HEK293 (cell line): Measurements from ENCODE around the gene CHN1.
A peak's percentile ranks its signal among the peaks of the same experiment; 100 is the strongest.

Experiments
- CTCF ChIP-seq: fragments of 450-650 bp; formaldehyde crosslinking; IDR thresholded peaks from 2 replicates; pipeline ENCODE4 v1.5.1; 2016; ENCODE audit warnings: missing biosample characterization, missing genetic modification characterization
- REST ChIP-seq: fragments of 450-650 bp; formaldehyde crosslinking; IDR thresholded peaks from 2 replicates; pipeline ENCODE4 v1.5.1; 2016; ENCODE audit warnings: missing biosample characterization, missing genetic modification characterization
- TRIM28 ChIP-seq: IDR thresholded peaks from 2 replicates; pipeline ENCODE4 v1.6.1; 2011; ENCODE audit warnings: low read length, control low read depth, borderline replicate concordance
- ZNF311 ChIP-seq: fragments of 450-650 bp; formaldehyde crosslinking; IDR thresholded peaks from 2 replicates; pipeline ENCODE4 v1.5.1; 2017; ENCODE audit warnings: missing biosample characterization, missing genetic modification characterization, borderline replicate concordance
- ZNF341 ChIP-seq: fragments of 450-650 bp; formaldehyde crosslinking; IDR thresholded peaks from 2 replicates; pipeline ENCODE4; 2016; ENCODE audit warnings: low read depth, missing biosample characterization, missing genetic modification characterization
- ZNF521 ChIP-seq: fragments of 450-650 bp; formaldehyde crosslinking; IDR thresholded peaks from 2 replicates; pipeline ENCODE4 v1.5.1; 2017; ENCODE audit warnings: missing biosample characterization, mild to moderate bottlenecking, missing genetic modification characterization
- ZNF544 ChIP-seq: fragments of 450-650 bp; formaldehyde crosslinking; IDR thresholded peaks from 2 replicates; pipeline ENCODE4 v1.5.0; 2017; ENCODE audit warnings: missing biosample characterization, missing genetic modification characterization
- TF ChIP-seq, protein P1 (sequence below): fragments of 450-650 bp; formaldehyde crosslinking; IDR thresholded peaks from 2 replicates; pipeline ENCODE4 v1.5.1; 2016; ENCODE audit warnings: missing biosample characterization, missing genetic modification characterization, low read depth

DNA sequence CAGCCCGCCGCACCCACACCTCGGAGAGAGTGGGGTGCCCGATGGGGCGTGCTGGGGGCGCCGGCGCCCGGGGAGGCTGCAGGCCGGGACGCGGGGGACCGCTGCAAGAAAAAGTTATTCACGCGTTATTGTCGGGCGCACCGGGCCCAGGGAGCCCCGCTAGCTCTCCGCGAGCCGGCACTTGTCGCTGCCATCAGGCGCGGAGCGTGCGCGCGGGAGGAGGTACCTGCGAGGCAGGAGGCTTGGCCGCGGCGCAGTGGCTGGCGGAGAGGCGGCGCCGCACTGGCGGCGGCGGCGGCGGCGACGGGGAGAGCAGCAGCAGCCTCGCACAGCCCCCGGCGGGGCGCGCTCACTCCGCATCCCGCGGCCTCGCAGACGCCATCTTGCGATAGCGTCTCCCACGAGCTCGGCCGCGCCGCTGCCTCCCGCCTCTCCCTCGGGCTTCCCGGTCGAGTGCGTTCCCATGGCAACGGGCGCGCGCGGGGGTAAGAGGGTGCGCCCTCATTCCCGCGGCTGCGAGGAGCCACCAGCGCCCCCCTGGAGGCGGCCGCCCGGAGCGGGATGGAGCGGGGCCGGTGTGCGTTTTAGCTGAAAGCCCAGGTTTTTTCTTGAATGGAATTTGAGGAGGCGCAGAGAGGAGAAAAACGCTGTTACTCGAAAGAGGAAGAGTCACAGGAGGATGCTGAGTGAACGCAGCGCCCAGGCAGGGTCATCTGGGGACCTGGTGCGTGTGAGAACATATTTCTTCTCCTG lies at the start of gene CHN1:
- TF ChIP-seq ZNF311 (no peak), ZNF521 (tag by site-specific recombination) (no peak), CTCF (tag by site-specific recombination) (peak; percentile 95), REST (tag by site-specific recombination) (no peak), TRIM28 (no peak), ZNF341 (peak; percentile 88), ZNF544 (no peak)
- TF ChIP-seq, protein P1, sequence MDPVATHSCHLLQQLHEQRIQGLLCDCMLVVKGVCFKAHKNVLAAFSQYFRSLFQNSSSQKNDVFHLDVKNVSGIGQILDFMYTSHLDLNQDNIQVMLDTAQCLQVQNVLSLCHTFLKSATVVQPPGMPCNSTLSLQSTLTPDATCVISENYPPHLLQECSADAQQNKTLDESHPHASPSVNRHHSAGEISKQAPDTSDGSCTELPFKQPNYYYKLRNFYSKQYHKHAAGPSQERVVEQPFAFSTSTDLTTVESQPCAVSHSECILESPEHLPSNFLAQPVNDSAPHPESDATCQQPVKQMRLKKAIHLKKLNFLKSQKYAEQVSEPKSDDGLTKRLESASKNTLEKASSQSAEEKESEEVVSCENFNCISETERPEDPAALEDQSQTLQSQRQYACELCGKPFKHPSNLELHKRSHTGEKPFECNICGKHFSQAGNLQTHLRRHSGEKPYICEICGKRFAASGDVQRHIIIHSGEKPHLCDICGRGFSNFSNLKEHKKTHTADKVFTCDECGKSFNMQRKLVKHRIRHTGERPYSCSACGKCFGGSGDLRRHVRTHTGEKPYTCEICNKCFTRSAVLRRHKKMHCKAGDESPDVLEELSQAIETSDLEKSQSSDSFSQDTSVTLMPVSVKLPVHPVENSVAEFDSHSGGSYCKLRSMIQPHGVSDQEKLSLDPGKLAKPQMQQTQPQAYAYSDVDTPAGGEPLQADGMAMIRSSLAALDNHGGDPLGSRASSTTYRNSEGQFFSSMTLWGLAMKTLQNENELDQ (tag by site-specific recombination) = no peak
